ENCODE data around the gene PTGR3.

DNA sequence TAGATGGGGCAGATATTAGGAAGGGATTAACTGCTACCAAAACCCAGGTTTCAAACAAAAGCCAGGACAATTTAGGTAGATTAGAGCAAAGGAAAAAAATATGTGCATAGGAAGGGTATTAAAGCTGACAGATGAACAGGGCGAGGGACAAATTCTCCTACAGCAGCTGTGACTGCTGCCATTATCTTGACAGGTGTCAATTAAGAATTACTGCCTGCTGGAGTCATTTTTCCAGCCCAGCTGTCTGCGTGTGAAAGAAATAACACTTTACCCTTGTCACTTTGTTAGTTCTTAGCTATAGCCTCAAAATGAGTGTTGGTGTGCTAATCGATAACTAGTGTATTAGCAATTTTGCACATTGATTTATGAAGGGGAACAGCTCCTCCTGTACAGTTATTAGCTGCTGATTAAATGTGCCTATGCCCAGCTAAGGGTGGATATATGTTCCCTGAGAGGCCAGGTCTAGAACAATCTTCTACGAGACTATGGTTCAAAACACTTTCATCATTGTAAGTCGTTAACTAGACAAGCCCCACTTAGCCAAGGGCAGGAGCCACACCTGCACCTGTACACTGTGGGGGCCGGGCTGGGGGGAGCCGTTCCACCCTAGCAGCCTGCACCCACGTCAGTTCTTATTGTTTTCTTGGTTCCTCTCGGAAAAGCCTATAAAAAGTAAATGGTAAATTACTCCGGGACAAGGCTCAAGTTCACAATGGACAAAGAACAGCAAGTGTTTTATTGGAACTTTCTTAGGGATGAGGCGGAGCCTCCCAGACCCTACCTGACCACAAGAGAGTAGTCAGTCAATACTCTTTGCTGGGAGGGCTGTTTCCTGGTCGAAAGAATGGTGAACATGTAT lies 9.4 kb upstream of the PTGR3 start:
- TF ChIP-seq CTCF (IDR thresholded peaks at IDR 0.05) (no peak), POLR2A (IDR thresholded peaks at IDR 0.05) (no peak)
